GM18526 (cell line): ENCODE measurements around the gene NGRN.

Source experiments
- POLR2A ChIP-seq: IDR thresholded peaks from 3 replicates; pipeline ENCODE4 v1.6.1; 2011; ENCODE audit not compliant: insufficient read length; ENCODE audit errors: extremely low read depth

The NGRN gene

DNA sequence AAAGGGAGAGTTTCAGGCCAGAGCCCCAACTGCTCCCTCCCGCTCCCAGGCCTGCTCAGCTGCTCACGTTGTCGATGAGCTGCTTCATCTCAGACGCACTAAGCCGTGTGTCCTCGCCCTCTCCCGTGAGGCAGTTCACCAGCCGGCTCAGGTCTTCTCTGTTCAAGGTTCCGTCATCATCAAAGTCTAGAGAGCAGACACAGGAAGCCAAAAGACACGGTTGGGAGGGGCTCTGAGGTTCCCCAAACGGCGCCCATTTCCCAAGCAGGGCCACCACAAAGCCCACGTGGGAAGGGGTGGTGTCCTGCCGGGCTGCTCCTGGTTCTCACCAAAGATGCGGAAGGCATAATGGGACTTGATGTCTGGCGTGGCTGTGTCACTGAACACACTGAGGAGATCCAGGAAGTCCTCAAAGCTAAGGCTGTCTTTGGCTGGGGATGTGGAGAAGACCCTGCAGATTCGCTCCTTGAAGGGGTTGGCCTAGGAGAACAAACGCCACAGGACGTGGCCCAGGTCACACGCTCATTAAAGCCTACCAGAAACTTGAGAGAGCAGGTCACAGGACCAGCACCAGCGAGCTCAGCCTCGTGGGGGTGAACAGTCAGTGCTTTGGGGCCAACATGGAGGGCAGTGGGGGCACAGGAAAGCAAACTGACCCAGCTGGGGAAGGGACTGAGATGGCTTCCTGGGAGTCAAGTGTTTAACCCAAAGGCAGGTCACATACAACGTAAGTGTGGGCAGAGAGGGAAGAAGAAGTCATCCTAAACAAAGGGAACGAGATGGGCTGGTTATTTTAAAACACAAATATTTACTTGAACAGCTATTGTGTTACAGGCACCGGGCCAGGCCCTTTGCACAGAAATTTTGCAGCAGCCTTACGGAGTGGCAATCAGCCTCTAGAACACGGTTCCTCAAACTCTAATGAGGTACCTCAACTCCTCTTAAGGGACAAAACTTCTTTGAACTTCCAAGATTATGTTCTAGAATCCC is 34.1 kb upstream of the NGRN start:
- TF ChIP-seq POLR2A: no peak

- TF ChIP-seq POLR2A: no peak
These were observed 33.3 kb upstream of the NGRN start for GRCh38 chr15:90232196-90232595.

GRCh38 chr15:90232941-90233386 is 32.5 kb upstream of the NGRN start:
- TF ChIP-seq POLR2A: no peak

DNA sequence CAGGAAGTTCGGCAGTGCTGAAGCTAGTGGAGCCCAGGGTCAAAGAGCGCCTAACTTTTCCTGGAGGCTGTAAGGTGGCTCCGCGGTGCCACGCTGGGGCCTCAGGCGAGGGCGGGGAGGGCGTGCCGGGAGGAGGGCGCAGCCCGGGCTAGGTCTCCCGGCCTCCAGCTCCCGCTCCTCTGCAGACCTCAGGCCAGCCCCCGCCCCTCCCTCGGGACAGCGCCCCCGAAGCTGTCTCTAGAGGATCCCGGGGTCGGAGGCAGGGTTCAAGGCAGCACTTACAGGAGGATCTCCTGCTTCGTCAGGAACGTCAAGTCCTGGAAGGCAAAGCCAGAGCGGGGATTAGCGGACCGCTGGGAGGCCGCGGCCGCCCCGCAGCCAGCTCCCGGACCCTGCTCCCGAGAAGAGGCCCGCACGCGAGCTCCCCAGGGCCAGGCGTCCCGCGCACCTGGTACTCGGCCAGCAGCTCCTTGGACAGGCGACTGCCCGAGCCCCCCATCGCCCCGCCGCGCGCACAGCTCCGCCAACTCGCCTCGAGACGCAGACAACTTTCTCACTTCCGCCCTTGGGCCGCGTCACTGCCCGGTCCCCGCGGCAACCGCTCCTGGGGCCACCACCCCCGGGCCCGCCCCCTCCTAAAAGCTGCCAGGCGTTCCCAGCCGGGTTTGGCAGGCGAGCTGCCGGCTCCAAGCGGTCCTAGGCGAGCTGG is 31.9 kb upstream of the NGRN start, which contains the start of gene CIB1:
Gene CIB1 (minus strand): TSS at position 555 of the 709 bp plus-strand sequence. CDS start 56 bp downstream, at position 499.
- TF ChIP-seq POLR2A: no peak

- TF ChIP-seq POLR2A: peak; percentile 89
These were observed 31.1 kb upstream of the NGRN start, which contains the start of gene GDPGP1 for GRCh38 chr15:90234096-90234988. GDPGP1 (plus strand) TSS chr15:90234209; CDS start chr15:90240909, 6,700 bp downstream.

DNA sequence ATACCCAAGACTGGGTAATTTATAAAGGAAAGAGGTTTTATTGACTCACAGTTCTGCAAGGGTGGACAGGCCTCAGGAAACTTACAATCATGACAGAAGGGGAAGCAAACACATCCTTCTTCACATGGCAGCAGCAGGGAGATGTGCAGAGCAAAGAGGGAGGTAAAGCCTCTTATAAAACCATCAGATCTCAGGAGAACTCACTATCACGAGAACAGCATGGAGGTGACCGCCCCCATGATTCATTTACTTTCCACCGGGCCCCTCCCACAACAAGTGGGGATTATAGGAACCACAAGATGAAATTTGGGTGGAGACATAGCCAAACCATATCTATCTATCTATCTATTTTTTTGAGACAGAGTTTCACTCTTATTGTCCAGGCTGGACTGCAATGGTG is 26.1 kb upstream of the NGRN start:
- TF ChIP-seq POLR2A: no peak

DNA sequence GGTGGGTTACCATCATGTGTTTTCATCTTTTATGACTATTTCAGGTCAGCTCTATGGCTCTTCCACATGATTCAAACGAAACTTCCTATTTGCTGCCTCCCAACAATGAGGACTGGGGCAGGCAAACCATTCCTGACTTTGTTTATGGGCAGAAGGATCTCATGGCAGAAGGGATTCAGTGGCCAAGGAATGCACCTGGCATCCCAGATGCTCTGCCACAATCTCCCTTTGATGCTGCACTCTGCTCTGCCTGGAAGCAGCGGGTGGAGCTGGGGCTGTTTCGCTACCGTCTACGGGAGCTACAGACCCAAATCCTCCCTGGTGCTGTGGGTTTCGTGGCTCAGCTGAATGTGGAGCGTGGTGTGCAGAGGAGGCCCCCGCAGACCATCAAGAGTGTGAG is 24.6 kb upstream of the NGRN start:
- no peak for TF ChIP-seq POLR2A

GRCh38 chr15:90241343-90242192 is 23.9 kb upstream of the NGRN start:
- no peak for TF ChIP-seq POLR2A

GRCh38 chr15:90243943-90244639 is 21.4 kb upstream of the NGRN start:
- TF ChIP-seq POLR2A: no peak

GRCh38 chr15:90248789-90249202 is 16.7 kb upstream of the NGRN start:
- TF ChIP-seq POLR2A: no peak

DNA sequence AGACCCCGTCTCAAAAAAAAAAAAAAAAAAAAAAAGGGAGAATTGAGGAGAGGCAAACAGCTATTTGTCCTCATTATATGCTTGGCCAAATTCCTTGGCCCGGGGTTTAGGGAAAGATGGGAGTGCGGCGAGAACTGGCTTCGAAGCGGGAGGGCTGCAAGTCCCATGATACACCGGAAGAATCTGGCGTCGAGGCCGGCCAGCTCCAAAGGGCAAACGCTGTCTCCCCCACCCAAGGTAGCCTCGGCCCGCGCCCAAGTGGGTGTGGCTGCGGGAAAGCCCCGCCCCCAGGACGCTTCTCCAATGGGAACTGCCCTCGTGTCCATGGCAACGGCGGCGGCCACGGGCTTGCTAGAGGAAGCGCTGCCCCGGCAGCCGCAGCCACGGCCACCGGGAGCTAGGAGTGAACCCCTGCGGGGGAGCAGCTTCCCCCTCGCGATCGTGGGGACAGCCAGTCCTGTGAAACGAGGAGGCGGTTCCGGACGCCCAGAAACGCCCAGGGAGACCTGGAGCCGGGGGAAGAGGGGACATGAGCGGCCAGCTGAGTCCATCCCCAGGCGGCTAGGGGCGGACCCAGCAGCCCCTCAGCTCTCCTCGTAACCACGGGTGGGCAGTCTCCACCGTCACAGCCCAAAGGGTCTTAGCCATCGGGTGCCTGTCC is 16.1 kb upstream of the NGRN start, which contains the start of gene TTLL13:
Gene TTLL13 (plus strand): TSS at position 354 of the 661 bp plus-strand sequence. CDS start 1,075 bp downstream, outside the sequence.
- TF ChIP-seq POLR2A: no peak

DNA sequence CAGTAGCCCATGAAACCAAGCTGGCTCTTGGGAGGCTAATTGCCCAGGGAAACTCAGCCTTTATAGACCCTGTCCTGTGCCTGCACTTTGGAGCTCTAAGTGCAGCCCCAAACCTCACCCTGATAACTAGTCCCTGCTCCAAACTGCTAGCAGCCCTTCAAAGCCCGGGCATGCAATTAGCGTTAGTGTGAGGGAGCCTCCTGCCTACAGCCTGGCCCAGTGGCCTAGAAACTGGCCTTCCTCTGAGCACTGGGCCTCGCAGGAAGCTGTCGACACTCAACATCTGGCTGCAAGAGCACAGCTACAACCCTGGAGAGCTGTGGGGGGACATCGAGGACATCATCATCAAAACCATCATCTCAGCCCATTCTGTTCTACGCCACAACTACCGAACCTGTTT is 7.7 kb upstream of the NGRN start:
- no peak for TF ChIP-seq POLR2A

GRCh38 chr15:90259524-90259923 is 5.9 kb upstream of the NGRN start:
- no peak for TF ChIP-seq POLR2A
